Cardiac ventricle fibroblast (primary cell): ENCODE measurements around the gene GPX8. TPM values are rescaled to one million over a fixed set of nuclear protein-coding genes. Genes with fewer than 3 reads are reported as not detected.

ENCODE experiments used
- total RNA-seq: library from RNA; depleted of rRNA; stranded (reverse); fragments of >200 nt; gene quantifications from 2 replicates; pipeline ENCODE4 v1.2.3, GENCODE V29; 2015

Gene GPX8, protein sequence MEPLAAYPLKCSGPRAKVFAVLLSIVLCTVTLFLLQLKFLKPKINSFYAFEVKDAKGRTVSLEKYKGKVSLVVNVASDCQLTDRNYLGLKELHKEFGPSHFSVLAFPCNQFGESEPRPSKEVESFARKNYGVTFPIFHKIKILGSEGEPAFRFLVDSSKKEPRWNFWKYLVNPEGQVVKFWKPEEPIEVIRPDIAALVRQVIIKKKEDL
- total RNA-seq = 108 and 132 TPM in 2 replicates

DNA sequence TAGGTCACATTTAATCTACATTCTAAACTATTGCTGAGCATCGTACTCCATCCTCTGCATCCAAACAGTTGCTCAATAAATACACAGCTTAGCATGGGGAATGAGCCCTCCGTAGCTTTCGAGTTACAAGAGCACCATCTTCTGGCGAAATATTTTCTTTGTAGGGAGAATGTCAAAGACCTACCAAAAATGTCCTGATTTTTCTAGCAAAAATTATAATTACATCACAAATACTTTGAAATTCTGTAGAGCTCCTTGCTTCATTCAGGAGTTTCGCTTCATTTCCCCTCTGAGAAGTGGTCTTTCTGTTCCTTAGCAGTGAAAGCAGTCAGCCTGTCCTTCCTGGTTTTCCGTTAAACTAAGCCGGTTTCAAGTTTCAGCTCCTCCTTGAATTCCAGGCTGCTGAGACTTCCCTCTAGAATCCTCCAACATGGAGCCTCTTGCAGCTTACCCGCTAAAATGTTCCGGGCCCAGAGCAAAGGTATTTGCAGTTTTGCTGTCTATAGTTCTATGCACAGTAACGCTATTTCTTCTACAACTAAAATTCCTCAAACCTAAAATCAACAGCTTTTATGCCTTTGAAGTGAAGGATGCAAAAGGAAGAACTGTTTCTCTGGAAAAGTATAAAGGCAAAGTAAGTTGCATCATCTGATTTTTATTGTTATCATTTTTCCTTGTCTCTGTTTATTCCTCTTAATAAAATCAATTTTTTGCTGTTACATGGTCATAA is at the start of gene GPX8:
Gene GPX8 (plus strand): TSS at position 409 of the 730 bp plus-strand sequence. CDS start 22 bp downstream, at position 431.

DNA sequence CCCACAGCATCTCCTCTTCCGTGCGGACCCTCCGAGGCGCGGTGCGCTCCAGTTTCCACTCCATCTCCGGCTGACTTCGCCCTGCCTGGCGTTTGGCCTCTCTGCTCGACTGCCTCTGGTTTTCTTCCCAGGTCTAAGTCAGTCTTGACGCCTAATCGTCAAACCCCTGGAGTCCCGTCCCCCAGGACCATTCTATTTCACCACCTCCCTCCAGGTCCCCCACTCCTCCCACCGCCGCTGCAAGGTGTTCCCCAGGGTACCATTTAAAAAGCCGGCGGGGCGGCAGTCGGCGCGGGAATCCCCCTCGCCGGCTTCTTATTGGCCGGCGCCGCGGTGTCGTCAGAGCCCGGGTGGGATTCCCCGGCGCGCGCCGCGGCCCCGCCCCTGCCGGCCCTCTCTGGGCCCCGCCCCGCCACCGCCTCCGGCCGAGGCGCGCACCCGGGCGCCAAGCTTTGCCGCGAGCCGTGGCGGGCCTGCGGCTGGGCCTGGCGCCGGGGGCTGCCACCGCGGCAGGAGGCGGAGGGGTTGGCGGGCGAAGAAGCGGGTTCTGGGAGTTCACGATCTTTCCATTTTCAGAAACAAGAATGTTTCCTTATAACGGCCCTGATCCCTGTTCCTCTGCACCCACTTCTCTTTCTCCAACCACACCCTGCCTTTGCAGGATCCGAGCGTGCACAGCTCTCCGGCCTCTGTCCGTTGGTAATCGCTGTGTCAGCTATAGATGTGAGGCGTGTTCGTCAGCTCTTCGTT is 13.1 kb downstream of the GPX8 start, which contains the start of gene CDC20B:
Gene CDC20B (minus strand): TSS at position 241 of the 750 bp plus-strand sequence. CDS start 177 bp downstream, at position 64.

Other genes starting within 250 kb of the GPX8 start
- 0.25 and 1.1 TPM in 2 replicates for gene ESM1, start 174.6 kb upstream of the GPX8 start, total RNA-seq
- not detected in 2 replicates for gene GZMK, start 135.9 kb upstream of the GPX8 start, total RNA-seq
- not detected in 2 replicates for gene GZMA, start 57.5 kb upstream of the GPX8 start, total RNA-seq
- not detected in 2 replicates for gene CDC20B, start 13.0 kb downstream of the GPX8 start, total RNA-seq
- gene MCIDAS, start 67.1 kb downstream of the GPX8 start, total RNA-seq = not detected in 2 replicates
- gene CCNO, start 73.4 kb downstream of the GPX8 start, total RNA-seq = 0.10 and 0.25 TPM in 2 replicates
- gene DHX29, start 147.5 kb downstream of the GPX8 start, total RNA-seq = 23.1 and 26.9 TPM in 2 replicates
- 51.0 and 61.2 TPM in 2 replicates for gene MTREX, start 147.8 kb downstream of the GPX8 start, total RNA-seq